Hematopoietic multipotent progenitor cell treated with erythropoietin and hydrocortisone succinate and interleukin-3 and kit ligand, for 17 days (in vitro differentiated cells): ENCODE data around the gene ESR1.
"Not testable (repeated sequence)": the region's sequence is repeated elsewhere in the genome, so short reads cannot be mapped to it uniquely, and the experiment has no call there.

ENCODE experiments used
- DNase-seq: peaks from one replicate; pipeline ENCODE4 v3.0.0-alpha.2; 2015; ENCODE audit warnings: low spot score

Gene ESR1

DNA sequence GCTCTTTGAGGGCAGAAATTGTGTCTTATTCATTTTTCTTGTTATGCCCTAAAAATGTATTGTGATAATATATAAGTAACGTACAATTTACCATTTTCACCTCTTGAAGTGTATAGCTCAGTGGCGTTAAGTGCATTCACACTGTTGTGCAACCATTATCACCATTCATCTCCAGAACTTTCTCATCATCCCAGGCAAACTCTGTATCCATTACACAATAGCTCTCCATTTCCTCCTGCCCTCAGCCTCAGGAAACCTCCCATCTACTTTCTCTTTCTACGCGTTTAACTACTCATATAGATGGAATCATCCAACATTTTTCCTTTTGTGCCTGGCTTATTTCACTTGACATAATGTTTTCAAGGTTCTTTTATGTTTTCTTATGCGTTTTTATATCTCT, 184.6 kb downstream of the ESR1 start:
- no peak for DNase-seq

DNA sequence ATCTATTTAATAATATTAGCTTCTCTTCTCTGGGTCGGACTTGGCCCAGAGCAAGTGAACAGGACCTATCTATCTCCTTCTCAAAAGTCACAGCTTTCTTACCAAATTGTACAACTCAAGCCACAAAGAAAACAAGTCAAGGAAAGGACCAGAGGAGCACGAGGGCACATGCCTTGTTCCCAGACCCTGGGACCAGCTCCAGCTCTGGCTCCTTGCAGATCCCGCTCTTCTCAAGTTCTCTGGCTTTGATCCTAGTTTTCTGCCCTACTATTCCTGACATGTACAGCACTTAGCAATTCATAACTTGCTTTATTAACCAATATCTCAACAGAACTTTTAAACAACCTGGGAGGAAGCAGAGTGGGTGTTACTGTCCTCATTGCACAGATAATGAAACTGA, 185.9 kb downstream of the ESR1 start:
- no peak for DNase-seq

DNA sequence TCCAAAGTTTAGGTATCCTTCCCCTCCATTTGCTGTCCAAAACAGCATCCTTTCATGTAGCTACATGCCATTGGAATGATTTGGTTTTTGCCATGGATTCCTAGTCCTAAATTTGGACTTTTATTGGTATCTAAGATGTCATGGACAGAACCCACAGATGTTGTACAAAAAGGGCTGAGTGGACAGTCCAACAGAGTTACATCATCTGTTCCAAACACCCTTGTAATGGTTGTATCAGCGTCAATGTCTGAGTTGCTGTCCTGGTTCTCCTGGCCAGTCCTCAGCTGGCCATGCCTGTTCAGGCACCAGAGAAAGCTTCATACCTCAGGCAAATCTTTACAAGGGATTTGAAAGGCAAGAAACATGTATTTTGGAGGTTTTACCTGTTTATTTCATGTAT, 191.3 kb downstream of the ESR1 start:
- DNase-seq: no peak

DNA sequence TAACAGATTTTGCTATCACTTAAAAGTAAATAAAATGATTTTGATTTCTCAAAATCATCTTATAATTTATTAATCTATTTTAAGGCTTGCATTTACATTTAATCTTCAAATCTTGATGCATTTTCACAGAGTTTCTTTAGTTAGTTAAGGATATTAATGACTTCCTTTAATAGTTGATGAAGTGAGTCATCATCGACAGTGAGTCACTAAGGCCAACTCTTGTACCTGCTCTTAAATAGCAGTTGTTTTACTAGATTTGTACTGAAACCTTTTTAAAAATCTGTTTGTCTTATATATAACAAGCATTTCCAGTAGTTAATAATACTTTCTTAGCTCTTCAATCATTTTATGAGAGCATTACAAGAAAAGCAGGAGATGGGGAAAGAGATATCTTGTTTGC, 191.7 kb downstream of the ESR1 start:
- no peak for DNase-seq

DNA sequence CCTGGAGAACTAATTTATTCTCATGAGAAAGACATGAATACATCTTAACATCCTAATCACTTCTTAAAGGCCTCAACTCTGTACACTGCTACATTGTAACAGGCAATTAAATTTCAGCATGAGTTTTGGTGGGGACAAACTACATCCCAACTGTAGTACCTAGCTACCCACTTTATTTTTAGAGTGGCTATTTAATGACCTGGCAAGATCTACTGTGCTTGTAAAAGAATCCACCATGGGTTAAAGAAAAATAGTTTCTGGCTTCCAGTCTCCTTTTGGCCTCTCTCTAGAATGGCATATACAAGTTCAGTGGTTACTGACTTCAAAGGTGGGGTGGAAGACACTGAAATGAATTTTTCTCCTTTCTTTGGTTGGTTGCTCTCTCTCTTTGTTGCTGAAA, 193.9 kb downstream of the ESR1 start:
- DNase-seq: no peak

DNA sequence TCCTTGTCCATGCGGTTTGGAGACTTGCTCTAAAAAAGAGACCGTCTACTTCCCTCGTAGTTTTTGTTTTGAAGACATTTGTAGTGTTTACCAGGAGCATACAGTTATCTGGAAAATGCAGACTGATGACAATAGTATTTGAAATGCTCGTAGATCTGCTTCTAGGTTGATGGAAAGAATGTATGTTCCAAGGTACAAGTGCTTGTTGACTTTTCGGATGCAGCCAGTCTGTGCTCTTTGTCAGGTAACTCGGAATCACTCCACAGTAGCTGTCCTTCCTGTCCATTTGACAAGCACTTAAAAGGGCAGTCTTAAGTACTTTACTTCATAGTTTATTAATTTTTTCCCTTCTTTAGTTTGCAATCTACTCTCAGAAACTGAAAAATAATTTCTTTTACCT, 194.8 kb downstream of the ESR1 start:
- no peak for DNase-seq

DNA sequence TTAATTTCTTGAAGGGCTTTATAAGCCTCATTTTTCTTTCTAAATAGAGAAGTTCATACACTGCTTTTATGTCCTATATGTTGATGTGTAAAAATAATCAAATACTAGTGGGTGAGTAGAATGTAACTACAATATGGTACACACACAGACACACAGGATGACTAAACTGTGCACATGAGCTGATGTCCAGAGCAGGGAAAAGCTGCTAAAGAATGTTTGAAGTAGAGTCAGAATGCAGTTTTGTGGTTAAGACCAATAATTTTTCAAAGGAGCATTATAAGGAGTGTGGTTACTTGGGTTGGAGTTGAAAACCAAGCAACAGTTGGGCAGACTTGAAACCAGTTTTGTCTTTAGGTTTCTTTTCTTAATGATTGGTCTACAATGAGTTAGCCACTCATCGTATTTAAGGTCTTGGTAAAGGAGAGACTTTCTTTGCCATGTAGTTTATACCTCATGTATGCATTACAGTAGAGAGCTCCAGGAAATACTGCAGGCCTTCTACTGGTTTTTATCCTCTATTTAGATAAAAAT, 196.6 kb downstream of the ESR1 start:
- DNase-seq: no peak

DNA sequence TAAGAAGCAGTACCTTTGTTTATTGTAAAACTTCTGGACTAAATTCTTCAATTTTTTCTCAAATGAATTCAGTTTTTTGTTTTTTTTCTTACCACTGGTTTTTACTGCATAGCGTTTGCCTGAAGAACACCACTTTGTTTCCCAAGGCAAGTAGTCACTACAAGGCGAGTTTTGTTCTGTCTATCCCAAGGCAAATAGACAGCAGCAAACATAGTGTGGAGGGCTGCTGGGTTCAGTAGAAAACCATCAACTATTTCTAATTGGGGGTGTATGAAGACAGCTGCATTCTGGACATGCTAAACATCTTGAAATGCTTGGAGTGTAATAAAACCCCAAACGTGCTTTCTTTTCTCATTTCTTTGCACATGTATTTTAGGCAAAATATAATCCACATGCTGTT, 197.4 kb downstream of the ESR1 start:
- DNase-seq: no peak

DNA sequence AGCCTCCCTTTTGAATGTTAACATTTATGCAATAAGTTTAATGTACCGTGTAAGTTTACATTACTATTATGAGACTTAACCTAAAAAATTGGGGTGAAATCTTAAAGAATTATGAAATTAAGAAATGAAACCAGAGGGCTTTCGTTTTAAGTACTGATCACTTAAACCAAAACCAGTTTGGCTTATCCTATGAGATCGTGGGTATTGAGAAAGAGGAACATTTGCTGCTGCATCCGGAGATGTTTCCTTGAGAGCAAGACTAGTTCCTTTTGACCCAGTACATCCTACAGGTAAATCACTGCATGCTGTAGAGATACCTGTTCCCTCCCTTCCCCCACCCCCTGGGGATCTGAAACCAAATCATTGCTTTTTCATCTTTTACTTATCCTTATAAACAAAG, 201.3 kb downstream of the ESR1 start:
- DNase-seq: no peak

DNA sequence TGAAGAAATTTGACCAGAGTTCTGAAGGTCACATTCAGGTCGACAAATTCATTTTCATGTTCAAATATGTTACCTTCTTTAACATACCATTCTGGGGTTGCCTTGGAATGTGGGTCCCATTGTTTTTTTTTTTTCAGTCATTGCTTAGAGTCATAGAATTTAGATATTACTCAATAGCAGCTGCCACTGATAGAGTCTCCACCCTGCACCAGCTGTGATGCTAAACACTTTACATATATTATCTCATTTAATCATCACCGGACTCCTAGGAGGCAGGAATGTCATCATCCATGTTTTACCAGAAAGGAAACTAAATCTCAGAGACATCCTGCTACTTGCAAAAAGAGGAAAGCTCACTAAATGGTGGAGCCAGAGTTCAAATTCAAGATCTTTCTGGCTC, 204.7 kb downstream of the ESR1 start:
- DNase-seq: no peak

DNA sequence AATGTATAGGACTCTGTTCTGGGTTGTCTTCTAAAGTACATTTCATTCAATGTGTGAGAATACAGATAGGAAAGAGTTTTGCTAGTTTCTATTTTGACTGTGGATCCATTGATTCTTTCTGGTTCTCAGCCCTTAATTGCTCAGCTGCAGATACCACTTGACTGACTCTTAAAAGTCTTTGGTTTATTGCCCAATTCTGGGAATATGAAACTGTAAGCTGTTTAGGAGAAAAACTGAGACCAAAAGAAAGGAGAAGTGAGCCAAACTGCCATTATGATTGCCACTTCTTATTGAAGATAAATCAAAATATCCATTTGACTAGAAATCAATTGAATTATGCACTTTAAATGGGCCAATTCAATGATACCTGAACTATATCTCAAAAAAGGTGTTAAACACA, 211.4 kb downstream of the ESR1 start:
- no peak for DNase-seq

DNA sequence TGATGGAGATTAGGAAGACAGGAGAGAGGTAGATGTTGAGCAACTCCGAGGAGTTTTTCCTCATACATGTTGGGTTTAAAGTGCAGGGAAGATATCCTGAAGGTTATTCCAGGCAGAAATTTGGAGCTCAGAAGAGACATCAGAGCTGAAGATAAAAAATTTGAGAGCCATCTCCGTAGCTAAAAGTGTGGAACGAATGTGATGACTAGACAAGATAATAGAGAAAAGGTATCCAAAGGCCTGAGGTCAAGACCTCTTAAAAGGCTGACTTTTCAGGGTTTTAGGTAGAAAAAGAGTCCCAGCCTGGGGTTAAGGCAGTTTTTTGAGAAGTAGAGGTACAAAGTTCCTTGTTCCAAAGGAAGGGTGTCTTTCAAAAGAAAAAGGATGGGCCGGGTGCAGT, 214.8 kb downstream of the ESR1 start:
- no peak for DNase-seq

DNA sequence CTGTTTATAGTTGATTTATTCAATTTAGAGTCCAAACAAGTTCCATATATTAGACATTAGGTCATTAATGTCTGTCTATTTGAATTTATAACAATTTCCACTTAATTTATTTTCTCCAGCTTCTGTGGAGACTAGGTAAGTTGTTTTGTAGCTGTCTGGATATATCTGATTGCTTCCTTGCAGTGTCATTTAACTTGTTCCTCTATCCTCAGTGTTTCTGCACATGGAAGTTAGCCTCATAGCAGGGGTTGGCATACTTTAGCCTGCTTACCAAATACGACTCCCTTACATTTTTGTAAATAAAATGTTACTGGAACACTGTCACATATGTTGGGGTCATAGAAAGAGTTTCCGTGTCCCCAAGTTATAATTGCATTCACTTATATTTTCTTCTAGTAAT, 216.1 kb downstream of the ESR1 start:
- DNase-seq: no peak

DNA sequence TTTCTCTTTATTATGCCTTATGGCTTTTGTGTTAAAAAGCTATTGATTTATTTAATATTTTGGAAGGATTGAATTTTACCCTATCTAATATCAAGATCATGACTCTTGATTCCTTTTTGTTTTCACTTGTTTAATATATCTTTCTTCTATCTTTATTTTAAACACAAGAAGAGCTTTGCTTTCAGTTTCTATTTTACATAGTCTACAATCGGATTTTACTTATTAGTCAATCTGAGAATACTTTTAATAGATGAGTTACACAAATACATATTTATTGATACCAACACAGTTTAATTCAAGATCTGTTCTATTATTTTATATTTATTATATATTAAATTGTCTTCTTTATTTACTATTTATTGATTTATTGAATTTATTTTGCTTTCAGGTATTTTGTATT, 218.8 kb downstream of the ESR1 start:
- DNase-seq: no peak

DNA sequence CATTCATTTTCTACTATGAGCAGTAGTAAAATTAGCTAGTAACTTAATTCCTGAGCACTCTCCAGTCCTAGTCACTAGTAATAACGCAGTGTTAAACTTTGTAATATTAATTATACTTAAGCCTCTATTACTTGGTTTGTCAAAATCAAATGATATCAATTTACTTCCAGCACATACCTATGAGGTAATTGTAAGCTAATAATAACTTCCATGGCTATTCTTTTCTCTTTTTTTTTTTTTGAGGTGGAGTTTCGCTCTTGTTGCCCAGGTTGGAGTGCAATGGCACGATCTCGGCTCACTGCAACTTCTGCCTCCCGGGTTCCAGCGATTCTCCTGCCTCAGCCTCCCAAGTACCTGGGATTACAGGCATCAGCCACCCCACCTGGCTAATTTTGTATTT, 219.3 kb downstream of the ESR1 start:
- not testable (repeated sequence) for DNase-seq

DNA sequence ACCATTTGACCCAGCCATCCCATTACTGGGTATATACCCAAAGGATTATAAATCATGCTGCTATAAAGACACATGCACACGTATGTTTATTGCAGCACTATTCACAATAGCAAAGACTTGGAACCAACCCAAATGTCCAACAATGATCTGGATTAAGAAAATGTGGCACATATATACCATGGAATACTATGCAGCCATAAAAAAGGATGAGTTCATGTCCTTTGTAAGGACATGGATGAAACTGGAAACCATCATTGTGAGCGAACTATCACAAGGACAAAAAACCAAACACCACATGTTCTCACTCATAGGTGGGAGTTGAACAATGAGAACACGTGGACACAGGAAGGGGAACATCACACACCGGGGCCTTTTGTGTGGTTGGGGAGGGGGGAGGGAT, 226.3 kb downstream of the ESR1 start:
- DNase-seq: not testable (repeated sequence)

DNA sequence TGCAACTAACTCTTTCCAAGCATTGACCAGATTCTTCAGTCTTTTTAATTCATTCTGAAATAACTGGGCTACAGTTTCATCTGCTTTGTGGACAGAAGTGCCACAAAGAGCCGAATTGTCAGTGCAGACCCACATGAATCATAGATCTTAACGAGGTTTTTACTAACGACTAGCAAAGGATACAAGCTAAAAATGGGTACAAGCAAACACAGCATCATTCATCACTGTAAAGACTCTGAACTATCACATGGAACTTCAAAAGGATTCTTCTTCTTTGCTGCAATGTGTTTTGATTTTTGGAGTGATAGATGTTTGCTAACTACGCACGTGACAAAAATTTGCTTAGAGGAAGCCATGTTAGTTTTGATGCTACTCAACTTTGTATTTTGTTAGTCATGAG, 227.1 kb downstream of the ESR1 start:
- DNase-seq: no peak

DNA sequence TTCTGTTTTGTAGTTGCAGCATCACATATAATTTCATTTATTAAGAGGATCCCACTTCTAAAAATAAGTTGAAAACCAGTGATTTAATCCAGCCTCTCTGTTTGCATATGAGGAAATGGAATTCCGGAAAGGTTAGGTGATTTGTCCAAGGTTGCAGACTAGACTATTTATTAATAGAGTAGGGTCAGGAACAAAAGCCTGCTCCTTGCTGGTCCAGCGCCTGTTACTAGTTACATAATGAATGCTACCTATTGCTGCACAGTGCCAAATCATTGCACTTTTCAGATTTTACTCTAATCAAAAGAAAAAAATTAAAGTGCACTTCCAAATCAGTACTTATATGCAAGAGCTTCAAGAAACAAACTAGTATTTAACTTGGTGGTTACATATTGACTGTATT, 238.6 kb downstream of the ESR1 start:
- DNase-seq: no peak

DNA sequence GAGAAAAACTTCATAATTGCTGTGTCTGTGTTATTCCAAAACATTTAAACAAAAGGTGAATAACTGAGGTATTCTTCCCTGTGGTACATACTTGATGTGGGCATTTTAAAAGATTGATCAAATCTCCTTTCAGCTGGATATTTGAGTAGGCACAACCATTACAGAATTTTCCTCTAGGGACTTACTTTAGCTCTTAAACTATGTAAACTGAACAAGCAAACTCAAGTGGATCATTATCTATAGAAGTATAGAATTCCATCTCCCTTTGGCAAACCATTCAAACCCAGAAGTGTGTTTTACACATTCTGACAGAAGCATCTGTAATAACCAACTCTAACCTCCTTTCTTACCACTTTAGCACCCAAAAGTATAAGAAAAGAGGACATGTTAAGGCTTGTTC, 241.4 kb downstream of the ESR1 start:
- DNase-seq: no peak

DNA sequence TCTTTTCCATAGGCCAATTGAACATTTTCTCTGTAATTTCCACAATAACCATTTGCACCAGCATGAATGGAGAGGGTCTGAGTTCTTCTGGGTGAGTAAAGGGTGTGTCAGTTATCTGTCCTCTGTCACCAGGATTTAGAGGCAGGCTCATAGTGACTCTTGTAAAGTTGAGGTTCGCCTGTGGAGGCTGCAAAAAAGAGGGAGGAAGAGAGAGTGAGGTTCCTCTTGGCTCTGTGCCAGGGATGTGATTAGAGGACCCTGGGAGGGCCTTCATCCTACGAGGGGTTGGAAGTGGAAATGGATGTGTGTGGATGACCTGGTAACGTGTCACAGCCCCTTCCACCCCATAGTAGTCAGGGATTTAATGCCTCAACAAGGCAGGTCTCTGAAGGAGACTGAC, 242.0 kb downstream of the ESR1 start:
- DNase-seq: no peak

DNA sequence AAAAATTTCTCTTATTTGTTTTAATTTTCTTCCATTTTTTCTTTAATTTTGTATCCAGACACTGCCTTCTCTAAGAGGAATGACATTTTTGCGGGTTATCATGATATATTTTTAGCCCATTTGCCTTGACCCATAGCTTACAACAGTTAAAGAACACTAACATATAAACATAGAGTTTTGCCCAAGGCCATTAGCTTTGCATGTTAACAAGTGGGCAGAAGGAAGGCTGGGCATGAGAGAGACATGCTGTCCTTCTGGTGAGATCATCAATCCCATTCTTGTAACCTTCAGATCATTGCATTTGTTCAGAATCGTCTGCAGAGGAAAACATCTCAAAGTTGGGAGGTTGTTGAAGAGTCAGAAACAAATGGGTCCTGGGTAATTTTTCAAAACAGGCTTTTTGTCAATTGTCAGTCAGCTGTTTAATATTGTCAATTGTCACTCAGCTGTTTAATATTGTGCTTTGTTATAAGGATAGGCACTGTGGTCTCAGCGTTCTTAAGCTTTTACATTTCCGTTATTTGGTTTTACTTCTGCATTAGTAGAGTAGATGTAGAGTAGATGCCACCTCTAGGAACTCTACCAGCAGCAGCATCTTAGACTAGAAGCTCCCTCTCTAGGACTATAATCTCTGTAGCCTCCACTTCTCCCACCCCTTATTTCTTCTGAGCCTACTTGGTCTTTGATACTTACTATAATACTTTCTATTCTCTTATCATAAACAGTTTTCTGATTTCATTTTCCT, 243.1 kb downstream of the ESR1 start:
- no peak for DNase-seq

DNA sequence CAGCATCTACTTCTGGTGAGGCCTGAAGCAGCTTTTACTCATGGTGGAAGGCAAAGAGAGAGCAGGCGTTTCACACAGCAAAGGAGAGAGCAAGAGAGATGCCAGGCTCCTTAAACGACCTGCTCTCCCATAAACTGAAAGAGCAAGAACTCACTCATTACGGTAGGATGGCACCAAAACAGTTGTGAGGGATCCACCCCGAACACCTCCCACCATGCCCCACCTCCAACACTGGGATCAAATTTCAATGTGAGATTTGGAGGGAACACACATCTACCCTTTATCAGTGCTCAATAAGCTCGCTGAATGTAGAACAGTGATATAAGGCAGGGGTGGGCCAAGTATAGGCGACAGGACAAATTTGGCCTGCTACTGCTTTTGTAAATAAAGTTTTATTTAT, 244.6 kb downstream of the ESR1 start:
- no peak for DNase-seq

DNA sequence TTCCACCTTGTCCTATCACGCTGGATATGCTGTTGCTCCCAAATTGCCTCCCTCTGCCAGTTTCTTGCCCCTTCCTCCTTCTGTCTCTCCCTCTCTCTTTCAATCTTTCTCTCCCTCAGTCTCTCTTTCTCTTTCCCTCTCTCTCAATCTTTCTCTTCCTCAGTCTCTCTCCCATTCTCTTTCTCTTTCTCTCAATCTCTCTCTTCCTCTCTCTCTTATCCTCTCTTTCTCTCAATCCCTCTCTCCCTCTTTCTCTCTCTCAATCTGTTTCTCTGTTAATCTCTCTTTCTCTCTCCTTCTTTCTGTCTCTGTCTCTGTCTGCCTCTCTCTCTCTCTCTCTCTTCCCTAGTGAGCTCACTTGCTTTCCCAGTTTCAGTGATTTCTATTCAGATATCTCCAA, 245.8 kb downstream of the ESR1 start:
- DNase-seq: no peak

DNA sequence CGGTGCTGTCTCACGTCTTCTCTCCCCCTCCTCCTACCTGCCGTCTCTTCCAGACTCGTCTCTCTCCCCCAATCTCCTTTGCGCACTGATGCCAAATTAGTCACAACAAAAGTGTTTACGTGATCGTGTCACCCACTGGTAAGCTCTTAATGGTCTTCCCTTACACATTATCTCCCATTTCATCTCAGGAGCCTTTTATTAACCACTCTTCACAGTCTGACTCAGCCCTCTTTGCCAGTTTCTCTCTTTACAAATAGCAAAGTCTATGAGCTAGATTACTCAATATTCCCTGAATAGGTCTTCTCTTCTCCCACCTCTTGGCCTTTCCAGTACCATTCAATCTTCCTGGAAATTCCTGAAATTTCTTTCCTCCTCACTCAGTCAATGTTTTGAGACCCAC, 247.0 kb downstream of the ESR1 start:
- no peak for DNase-seq

DNA sequence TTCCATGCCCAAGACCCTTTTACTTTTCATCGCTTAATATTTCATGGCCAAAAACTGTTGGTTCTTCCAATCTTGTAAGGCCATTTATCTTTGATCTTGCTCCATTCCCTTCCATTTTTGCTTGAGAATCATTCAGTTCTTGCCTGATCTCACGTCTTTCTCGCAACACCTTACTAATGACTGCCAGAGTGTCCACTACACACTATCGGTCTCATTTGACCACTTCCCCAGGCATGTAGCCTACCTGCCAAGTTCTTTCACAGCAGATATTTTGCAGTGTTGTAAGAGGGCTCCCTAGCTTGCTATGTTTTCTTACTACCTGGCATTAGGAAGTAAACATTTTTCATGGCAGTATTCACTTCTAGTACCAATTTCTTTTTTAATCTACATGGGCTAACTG, 248.0 kb downstream of the ESR1 start:
- no peak for DNase-seq
